MG63 (cell line): Measurements from ENCODE around the gene DDTL. TPM values are rescaled to one million over a fixed set of nuclear protein-coding genes. Genes with fewer than 3 reads are reported as not detected.

Source experiments
- DNase-seq: peaks from one replicate; pipeline ENCODE4 v3.0.0-alpha.2; 2020
- H3K27me3 ChIP-seq: fragments of 250-450 bp; sonication (Bioruptor Pico); 2 replicates; pipeline ENCODE4 v1.5.1; 2020; ENCODE audit warnings: mild to moderate bottlenecking, moderate library complexity
- H3K36me3 ChIP-seq: fragments of 250-450 bp; sonication (Bioruptor Pico); 2 replicates; pipeline ENCODE4 v1.5.1; 2020; ENCODE audit warnings: mild to moderate bottlenecking, moderate library complexity
- H3K4me3 ChIP-seq: fragments of 250-450 bp; sonication (Bioruptor Pico); 2 replicates; pipeline ENCODE4 v1.5.1; 2020; ENCODE audit warnings: mild to moderate bottlenecking, moderate library complexity
- H3K9me3 ChIP-seq: fragments of 250-450 bp; sonication (Bioruptor Pico); 2 replicates; pipeline ENCODE4 v1.5.1; 2020; ENCODE audit warnings: mild to moderate bottlenecking, moderate library complexity
- total RNA-seq: library from RNA; depleted of rRNA; stranded (reverse); fragments of >200 nt; shearing (Covaris generic); gene quantifications from 2 replicates; pipeline ENCODE4 v1.2.3, GENCODE V29; 2014; ENCODE audit warnings: low replicate concordance; rRNA removed

The DDTL gene
- total RNA-seq, 1 experiment from 2014 or later: 6.6 TPM

DNA sequence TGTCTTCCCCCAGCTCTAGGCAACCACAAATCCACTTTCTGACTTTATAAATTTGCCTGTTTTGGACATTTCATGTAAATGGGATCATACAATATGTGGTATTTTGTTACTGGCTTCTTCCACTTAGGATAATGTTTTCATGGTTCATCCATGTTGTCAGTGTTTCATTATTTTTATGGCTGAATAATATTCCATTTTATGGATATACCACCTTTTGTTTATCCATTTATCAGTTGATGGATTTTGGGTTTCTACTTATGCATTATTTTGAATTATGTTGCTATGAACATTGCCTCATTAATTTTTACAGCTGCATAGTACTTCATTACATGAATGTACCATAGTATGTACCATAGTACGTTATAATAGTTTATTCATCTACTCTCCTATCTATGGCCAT is 49.5 kb downstream of the DDTL start:
- no peak for DNase-seq
- no peak overlapping the region for H3K4me3 ChIP-seq
- no peaks in the 10 kb centered on the region for H3K9me3 ChIP-seq
- peaks cover 3% of the 10 kb centered on the region for H3K36me3 ChIP-seq
- no peaks in the 10 kb centered on the region for H3K27me3 ChIP-seq

- DNase-seq: no peak
- H3K9me3 ChIP-seq: peaks cover 12% of the 10 kb centered on the region; the same call in 1 of the 2 replicates
- H3K36me3 ChIP-seq: peaks cover 9% of the 10 kb centered on the region
- no peaks in the 10 kb centered on the region for H3K27me3 ChIP-seq
- H3K4me3 ChIP-seq: no peak overlapping the region
These were observed 54.6 kb downstream of the DDTL start for GRCh38 chr22:24021304-24021703.

Other genes starting within 250 kb of the DDTL start
- gene ZNF70, start 215.8 kb upstream of the DDTL start, total RNA-seq: 2.4 and 3.9 TPM in 2 replicates
- gene VPREB3, start 212.5 kb upstream of the DDTL start, total RNA-seq: not detected in 2 replicates
- 0.30 TPM in 1 of 2 replicates, not detected in the other for gene C22orf15, start 203.9 kb upstream of the DDTL start, total RNA-seq
- 0.26 TPM in 1 of 2 replicates, not detected in the other for gene CHCHD10, start 198.9 kb upstream of the DDTL start, total RNA-seq
- gene MMP11, start 194.0 kb upstream of the DDTL start, total RNA-seq: 2.0 and 4.9 TPM in 2 replicates
- 70.8 and 109 TPM in 2 replicates for gene SMARCB1, start 179.9 kb upstream of the DDTL start, total RNA-seq
- 0.42 and 0.72 TPM in 2 replicates for gene DERL3, start 127.9 kb upstream of the DDTL start, total RNA-seq
- 0.27 and 0.30 TPM in 2 replicates for gene SLC2A11, start 109.0 kb upstream of the DDTL start, total RNA-seq
- gene MIF, start 72.5 kb upstream of the DDTL start, total RNA-seq: 527 and 1,011 TPM in 2 replicates
- 23.8 and 23.9 TPM in 2 replicates for gene GSTT2B, start 5.7 kb upstream of the DDTL start, total RNA-seq
- 64.9 and 160 TPM in 2 replicates for gene DDT, start 7.6 kb downstream of the DDTL start, total RNA-seq
- gene GSTT2, start 13.2 kb downstream of the DDTL start, total RNA-seq: 0.30 and 1.6 TPM in 2 replicates
- not detected in 2 replicates for gene GSTT4, start 38.6 kb downstream of the DDTL start, total RNA-seq
- 16.3 and 25.1 TPM in 2 replicates for gene CABIN1, start 44.4 kb downstream of the DDTL start, total RNA-seq
- gene SUSD2, start 214.6 kb downstream of the DDTL start, total RNA-seq: 0.20 TPM in 1 of 2 replicates, not detected in the other